ENCODE data around the gene KRTAP5-2.
"Not testable (repeated sequence)": the region's sequence is repeated elsewhere in the genome, so short reads cannot be mapped to it uniquely, and the experiment has no call there.

- TF ChIP-seq POLR2A, CTCF, POLR2AphosphoS5 (IDR thresholded peaks at IDR 0.05): not testable (repeated sequence)
Measured at GRCh38 chr11:1607156-1607845, 9.2 kb upstream of the KRTAP5-2 start.

All from suprapubic skin (tissue), 4 donors.